Measurements from ENCODE around the gene FSTL5.

- TF ChIP-seq CTCF (conservative IDR thresholded peaks at IDR 0.05; ENCODE audit: low read length) (no peak), EZH2phosphoT487 (IDR thresholded peaks at IDR 0.05; ENCODE audit: borderline replicate concordance, low read depth, low read length) (no peak)
Observed at GRCh38 chr4:161990721-161991120, 173.1 kb downstream of the FSTL5 start.

Measured in OCI-LY7 (cell line).